ENCODE data around the gene CHDH. TPM values are rescaled to one million over a fixed set of nuclear protein-coding genes. Genes with fewer than 3 reads are reported as not detected.
A peak's percentile ranks its signal among the peaks of the same experiment; 100 is the strongest.

CHDH gene
- total and polyA plus RNA-seq, 5 donors from 2014 or later: 0.45 to 4.3 (median 1.3) TPM

DNA sequence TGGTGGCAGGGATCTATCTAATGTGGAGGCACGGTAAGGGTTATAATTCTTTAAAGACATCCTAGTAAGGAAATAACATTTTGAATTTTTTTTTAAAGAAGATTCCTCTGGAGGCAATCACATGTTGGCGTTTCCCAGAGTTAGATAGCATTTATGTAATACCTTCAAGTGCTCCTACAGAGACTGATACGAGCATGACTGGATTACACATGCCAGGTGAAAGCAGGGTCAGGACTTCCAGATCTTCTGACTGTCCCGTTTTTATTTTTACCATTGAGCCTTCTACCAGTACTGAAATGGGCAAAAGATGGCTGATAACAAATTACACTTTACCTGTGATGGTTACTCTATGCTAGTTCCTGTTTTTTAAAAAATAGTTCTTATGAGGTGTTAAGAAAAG is 14.0 kb upstream of the CHDH start:
- Mint-ChIP-seq H3K27ac (no peak overlapping the region), H3K27me3 (peaks cover 8% of the 10 kb centered on the region), H3K9me3 (no peaks in the 10 kb centered on the region), H3K4me1 (peaks cover 0 to 5% (median 0%) of the 10 kb centered on the region in 4 donors), H3K4me3 (no peak overlapping the region), H3K36me3 (peaks cover 33% of the 10 kb centered on the region)
- Histone ChIP-seq H3K9me3 (ENCODE audit: control insufficient read depth in 2 of 2, low read length in 2 of 2) (no peaks in the 10 kb centered on the region), H3K4me3 (ENCODE audit: low read depth, low read length) (no peak overlapping the region), H3K36me3 (ENCODE audit: control insufficient read depth, insufficient read depth, low read length) (peaks cover 40% of the 10 kb centered on the region), H3K27ac (ENCODE audit: insufficient read depth, low read length, poor library complexity, severe bottlenecking) (no peak overlapping the region), H3K4me1 (ENCODE audit: control insufficient read depth, insufficient read depth, low read length, poor library complexity, severe bottlenecking) (no peaks in the 10 kb centered on the region), H3K27me3 (ENCODE audit: control insufficient read depth, insufficient read depth, low read length) (no peaks in the 10 kb centered on the region)
- no peak for ATAC-seq (ENCODE audit: low read depth in 2 of 2)
- no peak for DNase-seq

DNA sequence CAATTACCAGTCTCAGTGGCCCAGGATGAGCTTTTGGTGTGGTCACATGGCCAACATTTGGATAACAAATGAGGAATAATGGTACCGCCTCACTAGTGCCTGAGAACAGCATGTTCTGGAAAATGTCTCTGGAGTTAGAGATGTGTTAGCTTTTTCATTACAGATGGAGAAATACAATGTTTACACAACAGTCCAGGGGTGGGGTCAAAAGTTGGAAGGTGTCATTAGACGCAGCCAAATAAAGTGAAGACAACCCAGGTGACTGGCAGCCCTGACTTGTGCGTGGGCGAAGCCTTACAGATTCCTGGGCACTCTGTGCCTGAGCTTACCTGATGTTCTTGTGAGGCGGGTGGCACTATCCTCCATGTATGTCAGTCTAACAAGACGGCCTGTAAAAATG is 13.0 kb upstream of the CHDH start:
- peaks cover 0 to 2% (median 0%) of the 10 kb centered on the region in 4 donors for H3K4me1 Mint-ChIP-seq
- no peak overlapping the region for H3K4me3 ChIP-seq (ENCODE audit: low read depth, low read length)
- no peak for ATAC-seq (ENCODE audit: low read depth in 2 of 2)
- peaks cover 8% of the 10 kb centered on the region for H3K27me3 Mint-ChIP-seq
- H3K9me3 ChIP-seq (ENCODE audit: control insufficient read depth in 2 of 2, low read length in 2 of 2): no peaks in the 10 kb centered on the region
- no peaks in the 10 kb centered on the region for H3K4me1 ChIP-seq (ENCODE audit: control insufficient read depth, insufficient read depth, low read length, poor library complexity, severe bottlenecking)
- peaks cover 32% of the 10 kb centered on the region for H3K36me3 ChIP-seq (ENCODE audit: control insufficient read depth, insufficient read depth, low read length)
- H3K9me3 Mint-ChIP-seq: no peaks in the 10 kb centered on the region
- no peak overlapping the region for H3K4me3 Mint-ChIP-seq
- H3K36me3 Mint-ChIP-seq: peaks cover 26% of the 10 kb centered on the region
- H3K27me3 ChIP-seq (ENCODE audit: control insufficient read depth, insufficient read depth, low read length): no peaks in the 10 kb centered on the region
- no peak overlapping the region for H3K27ac Mint-ChIP-seq
- no peak overlapping the region for H3K27ac ChIP-seq (ENCODE audit: insufficient read depth, low read length, poor library complexity, severe bottlenecking)
- no peak for DNase-seq

DNA sequence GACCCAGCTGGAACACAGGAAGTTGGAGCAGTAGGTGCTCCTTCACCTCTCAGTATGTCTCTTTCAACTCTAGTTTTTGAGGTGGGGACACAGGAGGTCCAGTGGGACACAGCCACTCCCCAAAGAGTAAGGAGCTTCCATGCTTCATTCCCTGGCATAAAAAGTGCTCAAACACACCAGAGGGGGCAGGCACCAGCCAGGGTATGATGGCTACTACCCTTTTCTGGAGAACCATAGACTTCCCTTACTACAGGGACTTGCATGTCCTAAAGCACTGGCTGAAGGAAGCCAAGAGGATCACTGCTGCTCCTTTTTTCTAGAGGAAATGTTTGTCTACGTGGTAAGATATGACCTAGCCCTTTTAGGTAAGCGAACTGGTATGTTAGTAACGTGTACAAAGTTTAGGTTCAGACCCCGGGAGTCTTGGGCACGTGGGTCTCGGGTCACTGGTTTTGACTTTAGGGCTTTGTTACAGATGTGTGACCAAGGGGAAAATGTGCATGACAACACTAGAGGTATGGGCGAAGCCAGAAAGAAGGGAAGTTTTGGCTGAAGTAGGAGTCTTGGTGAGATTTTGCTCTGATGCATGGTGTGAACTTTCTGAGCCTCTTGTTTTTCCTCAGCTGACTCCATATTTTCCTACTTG is 12.0 kb upstream of the CHDH start:
- Histone ChIP-seq H3K27ac (ENCODE audit: insufficient read depth, low read length, poor library complexity, severe bottlenecking) (no peak overlapping the region), H3K4me1 (ENCODE audit: control insufficient read depth, insufficient read depth, low read length, poor library complexity, severe bottlenecking) (no peaks in the 10 kb centered on the region), H3K27me3 (ENCODE audit: control insufficient read depth, insufficient read depth, low read length) (no peaks in the 10 kb centered on the region), H3K9me3 (ENCODE audit: control insufficient read depth in 2 of 2, low read length in 2 of 2) (no peaks in the 10 kb centered on the region), H3K36me3 (ENCODE audit: control insufficient read depth, insufficient read depth, low read length) (peaks cover 26% of the 10 kb centered on the region), H3K4me3 (ENCODE audit: low read depth, low read length) (no peak overlapping the region)
- DNase-seq (no peak), ATAC-seq (ENCODE audit: low read depth in 2 of 2) (no peak)
- no peak overlapping the region for H3K27ac Mint-ChIP-seq
- no peak overlapping the region for H3K4me3 Mint-ChIP-seq
- peaks cover 0 to 2% (median 0%) of the 10 kb centered on the region in 4 donors for H3K4me1 Mint-ChIP-seq
- H3K9me3 Mint-ChIP-seq: no peaks in the 10 kb centered on the region
- H3K27me3 Mint-ChIP-seq: peaks cover 8% of the 10 kb centered on the region
- H3K36me3 Mint-ChIP-seq: peaks cover 23% of the 10 kb centered on the region

DNA sequence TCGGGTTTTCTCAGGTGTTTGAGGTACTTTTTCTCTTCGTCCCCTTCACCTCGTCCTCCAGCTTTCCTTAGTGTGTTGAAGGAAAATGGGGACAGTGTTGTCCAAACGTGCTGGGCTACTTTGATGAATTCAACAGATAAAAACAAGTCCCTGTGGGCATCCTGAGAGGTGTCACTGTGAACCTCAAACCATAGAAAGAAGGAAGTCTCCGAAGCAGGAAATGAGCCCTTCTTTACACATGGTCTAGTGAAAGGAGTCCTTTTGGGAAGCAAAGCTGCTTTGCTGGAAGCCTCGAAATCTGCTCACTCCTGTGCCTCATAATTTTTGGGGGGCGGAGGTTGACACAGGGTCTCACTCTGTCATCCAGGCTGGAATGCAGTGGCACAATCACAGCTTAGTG is 10.7 kb upstream of the CHDH start:
- DNase-seq (no peak), ATAC-seq (ENCODE audit: low read depth in 2 of 2) (no peak)
- no peaks in the 10 kb centered on the region for H3K27me3 ChIP-seq (ENCODE audit: control insufficient read depth, insufficient read depth, low read length)
- Mint-ChIP-seq H3K27ac (no peak overlapping the region), H3K9me3 (no peaks in the 10 kb centered on the region), H3K4me1 (no peaks in the 10 kb centered on the region), H3K4me3 (no peak overlapping the region), H3K36me3 (peaks cover 13% of the 10 kb centered on the region), H3K27me3 (peaks cover 13% of the 10 kb centered on the region)
- H3K27ac ChIP-seq (ENCODE audit: insufficient read depth, low read length, poor library complexity, severe bottlenecking): no peak overlapping the region
- peaks cover 19% of the 10 kb centered on the region for H3K36me3 ChIP-seq (ENCODE audit: control insufficient read depth, insufficient read depth, low read length)
- H3K4me3 ChIP-seq (ENCODE audit: low read depth, low read length): no peak overlapping the region
- no peaks in the 10 kb centered on the region for H3K9me3 ChIP-seq (ENCODE audit: control insufficient read depth in 2 of 2, low read length in 2 of 2)
- H3K4me1 ChIP-seq (ENCODE audit: control insufficient read depth, insufficient read depth, low read length, poor library complexity, severe bottlenecking): no peaks in the 10 kb centered on the region

DNA sequence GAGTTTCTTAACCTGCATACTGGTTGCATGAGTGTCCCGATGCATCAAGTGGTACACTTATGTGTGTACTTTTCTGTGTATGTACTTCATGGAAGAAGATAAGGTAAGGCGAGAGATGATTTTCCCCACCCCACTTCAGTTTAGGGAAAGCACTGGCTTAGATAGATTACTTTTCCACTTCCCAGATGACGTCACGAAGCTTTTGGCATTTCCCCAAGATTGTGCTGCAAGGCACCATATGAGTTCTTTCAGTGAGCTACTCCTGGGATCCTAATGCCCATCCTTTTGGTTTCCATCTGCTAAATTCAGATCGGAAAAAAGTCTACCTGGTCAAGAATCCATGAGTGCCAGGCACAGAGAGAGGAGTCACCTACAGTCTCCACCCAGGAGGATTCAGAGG is 4.7 kb upstream of the CHDH start:
- Histone ChIP-seq H3K4me1 (ENCODE audit: control insufficient read depth, insufficient read depth, low read length, poor library complexity, severe bottlenecking) (peaks cover 8% of the 10 kb centered on the region), H3K4me3 (ENCODE audit: low read depth, low read length) (no peak overlapping the region), H3K9me3 (ENCODE audit: control insufficient read depth in 2 of 2, low read length in 2 of 2) (no peaks in the 10 kb centered on the region), H3K27me3 (ENCODE audit: control insufficient read depth, insufficient read depth, low read length) (peaks cover 9% of the 10 kb centered on the region), H3K27ac (ENCODE audit: insufficient read depth, low read length, poor library complexity, severe bottlenecking) (no peak overlapping the region), H3K36me3 (ENCODE audit: control insufficient read depth, insufficient read depth, low read length) (no peaks in the 10 kb centered on the region)
- Mint-ChIP-seq H3K4me3 (no peak overlapping the region), H3K27ac (no peak overlapping the region), H3K27me3 (peaks cover 36% of the 10 kb centered on the region), H3K9me3 (no peaks in the 10 kb centered on the region), H3K4me1 (peaks cover 0 to 7% (median 0%) of the 10 kb centered on the region in 4 donors), H3K36me3 (no peaks in the 10 kb centered on the region)
- DNase-seq (no peak), ATAC-seq (ENCODE audit: low read depth in 2 of 2) (no peak)

DNA sequence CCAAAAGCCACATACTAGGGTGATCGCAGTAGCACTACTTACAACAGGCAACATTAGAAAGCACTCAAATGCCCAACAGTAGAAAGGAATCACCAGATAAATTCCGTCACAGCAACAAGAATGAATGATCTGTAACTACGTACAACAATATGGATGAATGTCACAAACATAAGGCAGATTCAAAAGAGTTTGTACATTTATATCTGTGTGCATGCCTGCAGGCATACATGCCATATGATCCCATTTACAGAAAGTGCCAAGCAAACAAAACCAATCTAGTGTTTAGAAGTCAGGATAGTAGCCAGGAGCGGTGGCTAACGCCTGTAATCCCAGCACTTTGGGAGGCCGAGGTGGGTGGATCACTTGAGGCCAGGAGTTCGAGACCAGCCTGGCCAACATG is 3.7 kb upstream of the CHDH start:
- Histone ChIP-seq H3K4me1 (ENCODE audit: control insufficient read depth, insufficient read depth, low read length, poor library complexity, severe bottlenecking) (peaks cover 17% of the 10 kb centered on the region), H3K27me3 (ENCODE audit: control insufficient read depth, insufficient read depth, low read length) (peaks cover 12% of the 10 kb centered on the region), H3K36me3 (ENCODE audit: control insufficient read depth, insufficient read depth, low read length) (no peaks in the 10 kb centered on the region), H3K9me3 (ENCODE audit: control insufficient read depth in 2 of 2, low read length in 2 of 2) (no peaks in the 10 kb centered on the region), H3K4me3 (ENCODE audit: low read depth, low read length) (no peak overlapping the region), H3K27ac (ENCODE audit: insufficient read depth, low read length, poor library complexity, severe bottlenecking) (no peak overlapping the region)
- ATAC-seq (ENCODE audit: low read depth in 2 of 2) (no peak), DNase-seq (no peak)
- Mint-ChIP-seq H3K4me3 (no peak overlapping the region), H3K27me3 (peaks cover 43% of the 10 kb centered on the region), H3K9me3 (peaks cover 0 to 2% (median 0%) of the 10 kb centered on the region in 7 donors), H3K36me3 (no peaks in the 10 kb centered on the region), H3K4me1 (peaks cover 0 to 10% (median 0%) of the 10 kb centered on the region in 4 donors), H3K27ac (no peak overlapping the region)

DNA sequence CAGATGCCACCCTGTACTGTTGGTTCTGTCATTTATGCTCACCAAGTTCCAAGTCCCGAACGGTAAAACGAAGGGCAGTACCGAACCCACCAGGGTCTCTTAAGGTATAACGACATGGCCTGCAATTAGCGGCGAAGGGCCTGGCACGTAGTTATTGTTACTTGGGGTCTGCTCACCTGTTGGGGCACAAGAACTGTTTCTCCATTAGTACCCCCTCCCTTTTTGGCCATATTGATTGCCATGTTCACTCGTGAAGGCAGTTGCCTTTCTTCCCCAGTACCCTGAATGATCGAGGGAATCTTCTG is 584 bp upstream of the CHDH start:
- Histone ChIP-seq H3K4me3 (ENCODE audit: low read depth, low read length) (peak overlapping the region; percentile 37), H3K27me3 (ENCODE audit: control insufficient read depth, insufficient read depth, low read length) (peaks cover 16% of the 10 kb centered on the region), H3K36me3 (ENCODE audit: control insufficient read depth, insufficient read depth, low read length) (no peaks in the 10 kb centered on the region), H3K9me3 (ENCODE audit: control insufficient read depth in 2 of 2, low read length in 2 of 2) (no peaks in the 10 kb centered on the region), H3K4me1 (ENCODE audit: control insufficient read depth, insufficient read depth, low read length, poor library complexity, severe bottlenecking) (peaks cover 23% of the 10 kb centered on the region), H3K27ac (ENCODE audit: insufficient read depth, low read length, poor library complexity, severe bottlenecking) (no peak overlapping the region)
- Mint-ChIP-seq H3K9me3 (peaks cover 0 to 2% (median 0%) of the 10 kb centered on the region in 7 donors), H3K36me3 (no peaks in the 10 kb centered on the region), H3K27me3 (peaks cover 50% of the 10 kb centered on the region), H3K4me3 (peak overlapping the region in 2 of 4 donors; percentile 67 to 76), H3K27ac (no peak overlapping the region), H3K4me1 (peaks cover 0 to 19% (median 0%) of the 10 kb centered on the region in 4 donors)
- DNase-seq (no peak), ATAC-seq (ENCODE audit: low read depth in 2 of 2) (no peak)

DNA sequence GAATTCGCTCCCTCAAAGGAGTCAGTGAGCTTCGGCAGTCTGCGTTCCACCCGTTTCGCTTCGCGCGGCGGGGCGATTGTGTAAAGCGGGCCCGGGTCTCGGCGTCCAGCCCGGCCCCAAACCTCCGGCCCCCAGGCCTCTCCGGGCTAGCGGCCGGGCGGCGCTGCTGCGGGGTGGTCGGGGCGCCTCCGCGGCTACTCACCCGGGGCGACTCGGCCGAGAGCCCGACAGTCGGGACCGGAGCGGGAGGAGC is 412 bp downstream of the CHDH start:
- peak overlapping the region in 1 of 3 donors; percentile 48 for H3K27ac Mint-ChIP-seq
- Histone ChIP-seq H3K4me3 (ENCODE audit: low read depth, low read length) (no peak overlapping the region), H3K9me3 (ENCODE audit: control insufficient read depth in 2 of 2, low read length in 2 of 2) (no peaks in the 10 kb centered on the region), H3K27ac (ENCODE audit: insufficient read depth, low read length, poor library complexity, severe bottlenecking) (peak overlapping the region; percentile 23), H3K36me3 (ENCODE audit: control insufficient read depth, insufficient read depth, low read length) (no peaks in the 10 kb centered on the region), H3K27me3 (ENCODE audit: control insufficient read depth, insufficient read depth, low read length) (peaks cover 16% of the 10 kb centered on the region), H3K4me1 (ENCODE audit: control insufficient read depth, insufficient read depth, low read length, poor library complexity, severe bottlenecking) (peaks cover 23% of the 10 kb centered on the region)
- DNase-seq (no peak), ATAC-seq (ENCODE audit: low read depth in 2 of 2) (no peak)
- peaks cover 0 to 2% (median 0%) of the 10 kb centered on the region in 7 donors for H3K9me3 Mint-ChIP-seq
- no peaks in the 10 kb centered on the region for H3K36me3 Mint-ChIP-seq
- peaks cover 0 to 19% (median 0%) of the 10 kb centered on the region in 4 donors for H3K4me1 Mint-ChIP-seq
- H3K4me3 Mint-ChIP-seq: peak overlapping the region in 2 of 4 donors; percentile 77 to 79
- peaks cover 50% of the 10 kb centered on the region for H3K27me3 Mint-ChIP-seq

All from CD4-positive, CD25-positive, alpha-beta regulatory T cell (primary cell).